HFFc6 (cell line): ENCODE measurements around the gene GJD3. TPM values are rescaled to one million over a fixed set of nuclear protein-coding genes. Genes with fewer than 3 reads are reported as not detected.
A peak's percentile ranks its signal among the peaks of the same experiment; 100 is the strongest.

Experiments
- DNase-seq: peaks from one replicate; pipeline ENCODE4 v3.0.0-alpha.2; 2018
- H3K27ac Mint-ChIP-seq: 2 replicates; pipeline ENCODE4 v1.8.0; 2020; ENCODE audit warnings: mild to moderate bottlenecking, mixed read lengths
- H3K27me3 Mint-ChIP-seq: 2 replicates; pipeline ENCODE4 v1.8.0; 2021; ENCODE audit warnings: mild to moderate bottlenecking, moderate library complexity, mixed read lengths; ENCODE audit not compliant: insufficient read depth
- H3K36me3 Mint-ChIP-seq: 2 replicates; pipeline ENCODE4 v1.8.0; 2021; ENCODE audit warnings: low read depth, mixed read lengths
- H3K4me1 Mint-ChIP-seq: 2 replicates; pipeline ENCODE4 v1.8.0; 2020; ENCODE audit warnings: low read depth, mixed read lengths
- H3K4me3 Mint-ChIP-seq: 2 replicates; pipeline ENCODE4 v1.8.0; 2020; ENCODE audit warnings: mild to moderate bottlenecking, moderate library complexity, mixed read lengths
- H3K9me3 Mint-ChIP-seq: 2 replicates; pipeline ENCODE4 v1.8.0; 2020; ENCODE audit warnings: mild to moderate bottlenecking, mixed read lengths
- CTCF ChIP-seq: fragments of 200-600 bp; sonication (generic); IDR thresholded peaks from 2 replicates; pipeline ENCODE4 v1.5.0; 2021; ENCODE audit warnings: antibody characterized with exemption, mild to moderate bottlenecking
- total RNA-seq, 6 experiments: library from RNA; stranded (reverse); fragmentation: NEBNext Ultra II Directional; extraction: Animal tissue kit (Norgen Biotek cat#: 25700); gene quantifications; 2 replicates in 1 of 6; 3 replicates in 5 of 6; pipeline ENCODE4 v1.2.3, GENCODE V29; 2021

Gene GJD3
- total RNA-seq, 6 experiments from 2014 or later = 0.36 to 1.4 (median 0.81) TPM

DNA sequence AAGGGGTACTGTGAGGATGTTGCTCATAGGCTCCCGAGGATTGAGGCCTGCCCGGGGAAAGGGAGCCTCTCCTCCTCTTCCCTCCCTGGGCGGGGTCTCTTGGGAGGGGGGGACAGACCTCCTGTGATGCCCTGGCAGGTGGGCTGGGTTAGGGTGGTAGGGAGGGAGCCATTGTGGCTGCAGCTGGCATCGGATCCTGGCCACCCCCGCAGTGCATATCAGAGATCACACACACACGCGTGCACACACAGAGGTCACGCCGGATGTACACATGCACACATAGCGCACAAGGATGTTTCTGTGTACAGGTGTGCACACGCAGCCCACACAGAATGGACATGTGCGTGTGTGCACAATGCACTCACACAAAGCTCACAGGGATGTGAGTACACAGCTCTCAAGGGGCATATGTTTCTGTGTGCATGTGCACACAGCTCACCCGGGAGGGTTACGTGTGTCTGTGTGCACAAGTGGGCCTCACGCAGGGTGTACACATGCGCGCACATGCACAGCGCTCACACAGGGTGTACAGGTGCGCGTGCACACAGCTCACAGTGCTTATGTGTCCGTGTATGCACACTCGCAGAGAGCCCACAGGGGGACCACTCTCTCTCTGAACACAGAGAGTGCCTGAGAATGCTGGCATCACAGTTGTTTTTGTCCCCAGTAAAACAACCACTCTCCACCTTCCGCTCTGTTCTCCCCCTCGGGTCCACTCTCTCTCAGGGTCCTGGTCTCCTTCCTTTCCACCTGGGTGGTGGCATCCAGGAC lies 2.4 kb downstream of the GJD3 start:
- no peak for DNase-seq
- no peaks in the 10 kb centered on the region for H3K9me3 Mint-ChIP-seq
- H3K27ac Mint-ChIP-seq = no peak overlapping the region
- TF ChIP-seq CTCF = no peak
- peak overlapping the region; percentile 72 for H3K4me3 Mint-ChIP-seq
- H3K27me3 Mint-ChIP-seq = peaks cover 2% of the 10 kb centered on the region
- no peaks in the 10 kb centered on the region for H3K36me3 Mint-ChIP-seq
- peaks cover 16% of the 10 kb centered on the region for H3K4me1 Mint-ChIP-seq

- no peak for DNase-seq
- Mint-ChIP-seq H3K36me3 (no peaks in the 10 kb centered on the region), H3K9me3 (no peaks in the 10 kb centered on the region), H3K4me1 (peaks cover 16% of the 10 kb centered on the region), H3K27ac (no peak overlapping the region), H3K4me3 (no peak overlapping the region), H3K27me3 (peaks cover 2% of the 10 kb centered on the region)
- no peak for TF ChIP-seq CTCF
Measured at GRCh38 chr17:40361063-40361924, 3.2 kb downstream of the GJD3 start.

- H3K36me3 Mint-ChIP-seq = no peaks in the 10 kb centered on the region
- TF ChIP-seq CTCF = no peak
- H3K4me3 Mint-ChIP-seq = no peak overlapping the region
- H3K27me3 Mint-ChIP-seq = peaks cover 2% of the 10 kb centered on the region
- DNase-seq = no peak
- no peaks in the 10 kb centered on the region for H3K9me3 Mint-ChIP-seq
- no peak overlapping the region for H3K27ac Mint-ChIP-seq
- H3K4me1 Mint-ChIP-seq = peaks cover 16% of the 10 kb centered on the region
Measured at GRCh38 chr17:40360091-40360490, 4.4 kb downstream of the GJD3 start.

- Mint-ChIP-seq H3K36me3 (no peaks in the 10 kb centered on the region), H3K4me3 (peak overlapping the region; percentile 76), H3K9me3 (no peaks in the 10 kb centered on the region), H3K27me3 (peaks cover 2% of the 10 kb centered on the region; the same call in 1 of the 2 replicates), H3K4me1 (peaks cover 14% of the 10 kb centered on the region), H3K27ac (peak overlapping the region; percentile 77)
- TF ChIP-seq CTCF = peak; percentile 99
- DNase-seq = peak; percentile 80
Measured at GRCh38 chr17:40358323-40359038, 6.1 kb downstream of the GJD3 start.
